Measurements from ENCODE around the gene PPP1R17.

DNA sequence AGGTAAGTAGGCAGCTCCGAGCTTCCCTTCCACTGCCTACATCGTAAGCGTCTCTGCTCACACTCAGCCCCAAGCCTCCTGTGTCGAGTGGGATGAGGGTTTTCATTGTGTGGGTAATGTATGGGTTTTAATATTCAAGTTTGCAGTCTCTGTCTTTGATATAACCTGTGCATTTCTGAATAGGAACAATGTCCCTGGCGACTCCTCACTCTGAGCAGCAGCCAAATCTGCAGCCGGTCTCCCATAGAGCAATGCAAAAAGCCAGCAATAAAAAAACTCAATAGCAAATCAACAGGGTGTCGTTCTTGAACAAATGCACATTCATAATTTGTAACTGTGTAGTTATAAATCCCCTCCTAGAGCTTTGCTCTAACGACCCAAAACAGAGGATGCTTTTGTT, 33.4 kb downstream of the PPP1R17 start:
- TF ChIP-seq, protein P1, sequence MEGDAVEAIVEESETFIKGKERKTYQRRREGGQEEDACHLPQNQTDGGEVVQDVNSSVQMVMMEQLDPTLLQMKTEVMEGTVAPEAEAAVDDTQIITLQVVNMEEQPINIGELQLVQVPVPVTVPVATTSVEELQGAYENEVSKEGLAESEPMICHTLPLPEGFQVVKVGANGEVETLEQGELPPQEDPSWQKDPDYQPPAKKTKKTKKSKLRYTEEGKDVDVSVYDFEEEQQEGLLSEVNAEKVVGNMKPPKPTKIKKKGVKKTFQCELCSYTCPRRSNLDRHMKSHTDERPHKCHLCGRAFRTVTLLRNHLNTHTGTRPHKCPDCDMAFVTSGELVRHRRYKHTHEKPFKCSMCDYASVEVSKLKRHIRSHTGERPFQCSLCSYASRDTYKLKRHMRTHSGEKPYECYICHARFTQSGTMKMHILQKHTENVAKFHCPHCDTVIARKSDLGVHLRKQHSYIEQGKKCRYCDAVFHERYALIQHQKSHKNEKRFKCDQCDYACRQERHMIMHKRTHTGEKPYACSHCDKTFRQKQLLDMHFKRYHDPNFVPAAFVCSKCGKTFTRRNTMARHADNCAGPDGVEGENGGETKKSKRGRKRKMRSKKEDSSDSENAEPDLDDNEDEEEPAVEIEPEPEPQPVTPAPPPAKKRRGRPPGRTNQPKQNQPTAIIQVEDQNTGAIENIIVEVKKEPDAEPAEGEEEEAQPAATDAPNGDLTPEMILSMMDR (IDR thresholded peaks at IDR 0.05; ENCODE audit: low read depth, low read length, missing input control): no peak
- TF ChIP-seq, protein P2, sequence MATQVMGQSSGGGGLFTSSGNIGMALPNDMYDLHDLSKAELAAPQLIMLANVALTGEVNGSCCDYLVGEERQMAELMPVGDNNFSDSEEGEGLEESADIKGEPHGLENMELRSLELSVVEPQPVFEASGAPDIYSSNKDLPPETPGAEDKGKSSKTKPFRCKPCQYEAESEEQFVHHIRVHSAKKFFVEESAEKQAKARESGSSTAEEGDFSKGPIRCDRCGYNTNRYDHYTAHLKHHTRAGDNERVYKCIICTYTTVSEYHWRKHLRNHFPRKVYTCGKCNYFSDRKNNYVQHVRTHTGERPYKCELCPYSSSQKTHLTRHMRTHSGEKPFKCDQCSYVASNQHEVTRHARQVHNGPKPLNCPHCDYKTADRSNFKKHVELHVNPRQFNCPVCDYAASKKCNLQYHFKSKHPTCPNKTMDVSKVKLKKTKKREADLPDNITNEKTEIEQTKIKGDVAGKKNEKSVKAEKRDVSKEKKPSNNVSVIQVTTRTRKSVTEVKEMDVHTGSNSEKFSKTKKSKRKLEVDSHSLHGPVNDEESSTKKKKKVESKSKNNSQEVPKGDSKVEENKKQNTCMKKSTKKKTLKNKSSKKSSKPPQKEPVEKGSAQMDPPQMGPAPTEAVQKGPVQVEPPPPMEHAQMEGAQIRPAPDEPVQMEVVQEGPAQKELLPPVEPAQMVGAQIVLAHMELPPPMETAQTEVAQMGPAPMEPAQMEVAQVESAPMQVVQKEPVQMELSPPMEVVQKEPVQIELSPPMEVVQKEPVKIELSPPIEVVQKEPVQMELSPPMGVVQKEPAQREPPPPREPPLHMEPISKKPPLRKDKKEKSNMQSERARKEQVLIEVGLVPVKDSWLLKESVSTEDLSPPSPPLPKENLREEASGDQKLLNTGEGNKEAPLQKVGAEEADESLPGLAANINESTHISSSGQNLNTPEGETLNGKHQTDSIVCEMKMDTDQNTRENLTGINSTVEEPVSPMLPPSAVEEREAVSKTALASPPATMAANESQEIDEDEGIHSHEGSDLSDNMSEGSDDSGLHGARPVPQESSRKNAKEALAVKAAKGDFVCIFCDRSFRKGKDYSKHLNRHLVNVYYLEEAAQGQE (IDR thresholded peaks at IDR 0.05): no peak
- no peak for TF ChIP-seq TAF1 (conservative IDR thresholded peaks at IDR 0.05)

All from liver (tissue), 3 donors.